ENCODE results near the gene ETFBKMT.

GRCh38 chr12:31685801-31686200, 26.3 kb downstream of the ETFBKMT start:
- TF ChIP-seq CTCF (IDR thresholded peaks at IDR 0.05; ENCODE audit: low read length) (no peak), EZH2phosphoT487 (IDR thresholded peaks at IDR 0.05; ENCODE audit: low read length) (no peak), EZH2 (optimal IDR thresholded peaks at IDR 0.05; ENCODE audit: low read depth, low read length) (no peak)
